HG02763 (cell line): ENCODE results near the gene JMJD7.

Source experiments
- ATAC-seq: cut with Tn5 transposase; IDR thresholded peaks from one replicate; pipeline ENCODE4 v1.9.1; 2021; ENCODE audit warnings: mild to moderate bottlenecking, moderate library complexity; ENCODE audit not compliant: unreplicated experiment

Gene JMJD7

GRCh38 chr15:41881086-41881485 is 53.2 kb downstream of the JMJD7 start:
- no peak for ATAC-seq

GRCh38 chr15:41881550-41881919 is 53.6 kb downstream of the JMJD7 start:
- ATAC-seq: no peak

- no peak for ATAC-seq
Measured at GRCh38 chr15:41881920-41882688, 54.2 kb downstream of the JMJD7 start.

- no peak for ATAC-seq
Measured at GRCh38 chr15:41882689-41883483, 55.0 kb downstream of the JMJD7 start.

- no peak for ATAC-seq
Measured at GRCh38 chr15:41883484-41883825, 55.6 kb downstream of the JMJD7 start.

GRCh38 chr15:41884458-41884857 is 56.6 kb downstream of the JMJD7 start:
- no peak for ATAC-seq

- no peak for ATAC-seq
Measured at GRCh38 chr15:41885321-41885720, 57.4 kb downstream of the JMJD7 start.

- no peak for ATAC-seq
Measured at GRCh38 chr15:41885841-41886240, 57.9 kb downstream of the JMJD7 start.

- no peak for ATAC-seq
Measured at GRCh38 chr15:41886741-41887140, 58.8 kb downstream of the JMJD7 start.

GRCh38 chr15:41887161-41887560 is 59.3 kb downstream of the JMJD7 start:
- ATAC-seq: no peak
